Fibroblast of lung (primary cell): ENCODE measurements around the gene NR2F1-AS1. TPM values are rescaled to one million over a fixed set of nuclear protein-coding genes. Genes with fewer than 3 reads are reported as not detected.

Source experiments
- DNase-seq, 2 donors: peaks; one replicate each; pipeline versions ENCODE4 v3.0.0 to v3.0.0-alpha.2; 2010; ENCODE audit warnings: low read depth in 2 of 2
- H2AFZ ChIP-seq: 2 replicates; pipeline ENCODE4 v1.5.1; 2012; ENCODE audit warnings: low read length, control low read depth, inconsistent platforms
- H3K27ac ChIP-seq: 2 replicates; pipeline ENCODE4 v1.5.1; 2011; ENCODE audit warnings: low read length, control low read depth; ENCODE audit not compliant: insufficient read depth
- H3K27me3 ChIP-seq: 2 replicates; pipeline ENCODE4 v1.5.1; 2011; ENCODE audit warnings: mild to moderate bottlenecking, low read length; ENCODE audit not compliant: control insufficient read depth, insufficient read depth
- H3K36me3 ChIP-seq: 2 replicates; pipeline ENCODE4 v1.5.1; 2011; ENCODE audit warnings: low read length; ENCODE audit not compliant: control insufficient read depth, insufficient read depth
- H3K4me1 ChIP-seq: 2 replicates; pipeline ENCODE4 v1.5.1; 2011; ENCODE audit warnings: low read length; ENCODE audit not compliant: control insufficient read depth, insufficient read depth; ENCODE audit errors: extremely low read depth
- H3K4me2 ChIP-seq: 2 replicates; pipeline ENCODE4 v1.5.1; 2011; ENCODE audit warnings: low read length, control low read depth; ENCODE audit not compliant: insufficient read depth; ENCODE audit errors: extremely low read depth
- H3K4me3 ChIP-seq, 4 experiments: fragments of 200-600 bp in 1 of 4; sonication (generic) in 1 of 4; replicated peaks in 1 of 4; 2 replicates each; pipeline ENCODE4 v1.5.1; 2011 to 2016; ENCODE audit warnings: low read length in 4 of 4, low read depth in 3 of 4, mild to moderate bottlenecking in 3 of 4, control low read depth in 2 of 4, inconsistent platforms in 1 of 4, mixed read lengths in 1 of 4; ENCODE audit not compliant: insufficient read depth in 1 of 4; ENCODE audit errors: control extremely low read depth in 1 of 4
- H3K79me2 ChIP-seq: 2 replicates; pipeline ENCODE4 v1.5.1; 2012; ENCODE audit warnings: mild to moderate bottlenecking, low read length, inconsistent platforms; ENCODE audit not compliant: control insufficient read depth, insufficient read depth
- H3K9ac ChIP-seq: 2 replicates; pipeline ENCODE4 v1.5.1; 2011; ENCODE audit warnings: mild to moderate bottlenecking, low read length, control low read depth; ENCODE audit not compliant: insufficient read depth
- H3K9me3 ChIP-seq: 2 replicates; pipeline ENCODE4 v1.5.1; 2012; ENCODE audit warnings: low read depth, low read length; ENCODE audit not compliant: control insufficient read depth, insufficient read depth
- H4K20me1 ChIP-seq: 2 replicates; pipeline ENCODE4 v1.5.1; 2011; ENCODE audit warnings: low read length; ENCODE audit not compliant: control insufficient read depth, insufficient read depth; ENCODE audit errors: extremely low read depth
- EZH2 ChIP-seq: IDR thresholded peaks from 2 replicates; pipeline ENCODE4 v1.5.1; 2012; ENCODE audit warnings: low read length, control low read depth, mild to moderate bottlenecking; ENCODE audit errors: missing control alignments
- polyA plus RNA-seq, 2 donors: library from polyadenylated mRNA; depleted of rRNA in 1 of 2; stranded (reverse) in 1 of 2; unstranded in 1 of 2; fragments of >200 nt; gene quantifications; 2 replicates each; pipeline ENCODE4 v1.2.1, GENCODE V29; 2011 to 2012; ENCODE audit warnings: missing spikeins in 1 of 2
- total RNA-seq: library from RNA; depleted of rRNA; stranded (reverse); fragments of >200 nt; gene quantifications from 2 replicates; pipeline ENCODE4 v1.2.1, GENCODE V29; 2014
- TF ChIP-seq, protein P1 (sequence below), 2 donors: IDR thresholded peaks in 1 of 2; conservative IDR thresholded peaks in 1 of 2; 1 replicate in 1 of 2; 2 replicates in 1 of 2; pipeline ENCODE4 v1.5.1; 2011 to 2012; ENCODE audit warnings: low read length in 2 of 2, control low read depth in 1 of 2, inconsistent platforms in 1 of 2, low read depth in 1 of 2, mild to moderate bottlenecking in 1 of 2

NR2F1-AS1 gene
- total and polyA plus RNA-seq, 2 donors (not counting 1 experiment from before 2014, with no cell fraction given), result 29.6 to 44.6 TPM

- H3K27me3 ChIP-seq, result no peaks in the 10 kb centered on the region
- H3K36me3 ChIP-seq, result peaks cover 3% of the 10 kb centered on the region
- H3K27ac ChIP-seq, result peak overlapping the region; percentile 91
- H3K79me2 ChIP-seq, result peaks cover 58% of the 10 kb centered on the region
- peak; percentile 54 to 71 for DNase-seq
- H3K4me3 ChIP-seq, result peak overlapping the region; percentile 31 to 67 (median 54)
- H4K20me1 ChIP-seq, result no peaks in the 10 kb centered on the region
- H3K4me1 ChIP-seq, result peaks cover 24% of the 10 kb centered on the region
- H3K9me3 ChIP-seq, result no peaks in the 10 kb centered on the region
- TF ChIP-seq, protein P1, sequence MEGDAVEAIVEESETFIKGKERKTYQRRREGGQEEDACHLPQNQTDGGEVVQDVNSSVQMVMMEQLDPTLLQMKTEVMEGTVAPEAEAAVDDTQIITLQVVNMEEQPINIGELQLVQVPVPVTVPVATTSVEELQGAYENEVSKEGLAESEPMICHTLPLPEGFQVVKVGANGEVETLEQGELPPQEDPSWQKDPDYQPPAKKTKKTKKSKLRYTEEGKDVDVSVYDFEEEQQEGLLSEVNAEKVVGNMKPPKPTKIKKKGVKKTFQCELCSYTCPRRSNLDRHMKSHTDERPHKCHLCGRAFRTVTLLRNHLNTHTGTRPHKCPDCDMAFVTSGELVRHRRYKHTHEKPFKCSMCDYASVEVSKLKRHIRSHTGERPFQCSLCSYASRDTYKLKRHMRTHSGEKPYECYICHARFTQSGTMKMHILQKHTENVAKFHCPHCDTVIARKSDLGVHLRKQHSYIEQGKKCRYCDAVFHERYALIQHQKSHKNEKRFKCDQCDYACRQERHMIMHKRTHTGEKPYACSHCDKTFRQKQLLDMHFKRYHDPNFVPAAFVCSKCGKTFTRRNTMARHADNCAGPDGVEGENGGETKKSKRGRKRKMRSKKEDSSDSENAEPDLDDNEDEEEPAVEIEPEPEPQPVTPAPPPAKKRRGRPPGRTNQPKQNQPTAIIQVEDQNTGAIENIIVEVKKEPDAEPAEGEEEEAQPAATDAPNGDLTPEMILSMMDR (conservative IDR thresholded peaks at IDR 0.05 in 1 of 2, IDR thresholded peaks at IDR 0.05 in 1 of 2; ENCODE audit: low read depth in 1 of 2, low read length in 2 of 2), result no peak
- no peak for TF ChIP-seq EZH2
- peak overlapping the region; percentile 95 for H3K4me2 ChIP-seq
- H3K9ac ChIP-seq, result peak overlapping the region; percentile 41
- H2AFZ ChIP-seq, result no peak overlapping the region
Observed at GRCh38 chr5:93598091-93599000, 17.3 kb upstream of the NR2F1-AS1 start.

- Histone ChIP-seq H3K79me2 (peaks cover 62% of the 10 kb centered on the region), H3K4me1 (peaks cover 27% of the 10 kb centered on the region), H4K20me1 (no peaks in the 10 kb centered on the region), H3K4me3 (no peak overlapping the region), H2AFZ (no peak overlapping the region), H3K27ac (peak overlapping the region; percentile 91), H3K9me3 (no peaks in the 10 kb centered on the region), H3K36me3 (peaks cover 3% of the 10 kb centered on the region), H3K9ac (no peak overlapping the region), H3K27me3 (no peaks in the 10 kb centered on the region), H3K4me2 (no peak overlapping the region)
- TF ChIP-seq, protein P1 (conservative IDR thresholded peaks at IDR 0.05 in 1 of 2, IDR thresholded peaks at IDR 0.05 in 1 of 2; ENCODE audit: low read depth in 1 of 2, low read length in 2 of 2), result no peak
- no peak for TF ChIP-seq EZH2
- DNase-seq, result no peak
Observed at GRCh38 chr5:93596676-93597490, 15.9 kb upstream of the NR2F1-AS1 start.

DNA sequence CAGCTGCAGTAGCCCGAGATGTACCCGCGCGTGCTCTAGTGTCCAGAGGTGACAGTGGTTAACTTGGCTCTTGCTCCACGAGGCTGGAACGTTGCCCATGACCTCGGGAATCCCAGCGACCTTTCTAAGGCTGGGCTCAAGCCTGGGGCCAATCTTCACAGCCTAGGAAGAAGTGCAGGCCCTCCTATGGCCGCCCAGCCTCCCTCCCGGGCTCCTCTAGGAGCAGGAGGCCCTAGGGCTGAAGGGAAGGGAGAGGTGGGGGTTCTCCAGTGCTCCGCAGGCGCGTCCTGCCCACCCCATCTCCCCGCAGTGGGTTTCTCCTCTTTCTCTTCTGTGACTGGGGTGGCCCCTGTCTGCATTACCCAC is 15.3 kb upstream of the NR2F1-AS1 start:
- H3K4me1 ChIP-seq, result peaks cover 27% of the 10 kb centered on the region
- no peak for TF ChIP-seq EZH2
- TF ChIP-seq, protein P1 (conservative IDR thresholded peaks at IDR 0.05 in 1 of 2, IDR thresholded peaks at IDR 0.05 in 1 of 2; ENCODE audit: low read depth in 1 of 2, low read length in 2 of 2), result no peak
- H3K36me3 ChIP-seq, result peaks cover 4% of the 10 kb centered on the region
- no peak overlapping the region for H3K4me2 ChIP-seq
- no peak overlapping the region for H3K27ac ChIP-seq
- H2AFZ ChIP-seq, result no peak overlapping the region
- no peaks in the 10 kb centered on the region for H3K9me3 ChIP-seq
- no peak overlapping the region for H3K4me3 ChIP-seq
- no peak for DNase-seq
- no peaks in the 10 kb centered on the region for H3K27me3 ChIP-seq
- no peaks in the 10 kb centered on the region for H4K20me1 ChIP-seq
- no peak overlapping the region for H3K9ac ChIP-seq
- peaks cover 68% of the 10 kb centered on the region for H3K79me2 ChIP-seq
